Esophagus muscularis mucosa (tissue), 4 donors: ENCODE measurements around the gene OR6M1. TPM values are rescaled to one million over a fixed set of nuclear protein-coding genes. Genes with fewer than 3 reads are reported as not detected.

Experiments
- DNase-seq: peaks from one replicate; pipeline ENCODE4 v3.0.0-alpha.2; 2017; ENCODE audit errors: extremely low spot score
- H3K27ac ChIP-seq, 4 donors: fragments of 200-600 bp; sonication (generic); replicated peaks in 1 of 4; 1 replicate in 3 of 4; 2 replicates in 1 of 4; pipeline ENCODE4 v1.5.1; 2016 to 2019; ENCODE audit warnings: mild to moderate bottlenecking in 1 of 4
- H3K27me3 ChIP-seq, 4 donors: fragments of 200-600 bp; sonication (generic); one replicate each; pipeline versions ENCODE4 v1.5.1 to v1.6.0; 2016 to 2019
- H3K36me3 ChIP-seq, 4 donors: fragments of 200-600 bp; sonication (generic); one replicate each; pipeline ENCODE4 v1.5.1; 2016 to 2019
- H3K4me1 ChIP-seq, 4 donors: fragments of 200-600 bp; sonication (generic); one replicate each; pipeline ENCODE4 v1.5.1; 2016 to 2019
- H3K4me3 ChIP-seq, 4 donors: fragments of 200-600 bp; sonication (generic); 1 replicate in 2 of 4; 2 replicates in 2 of 4; pipeline ENCODE4 v1.5.1; 2016 to 2019; ENCODE audit warnings: mild to moderate bottlenecking in 4 of 4, moderate library complexity in 1 of 4
- H3K9me3 ChIP-seq, 4 donors: fragments of 200-600 bp; sonication (generic); 1 replicate in 3 of 4; 2 replicates in 1 of 4; pipeline ENCODE4 v1.5.1; 2016 to 2019
- CTCF ChIP-seq, 3 experiments: fragments of 200-600 bp in 2 of 3; fragments of 450-650 bp in 1 of 3; sonication (generic) in 2 of 3; IDR thresholded peaks; one replicate each; pipeline ENCODE4 v1.5.1; 2017 to 2019; ENCODE audit warnings: antibody characterized with exemption in 3 of 3, mild to moderate bottlenecking in 2 of 3, moderate library complexity in 1 of 3
- EP300 ChIP-seq: sonication (generic); formaldehyde crosslinking; IDR thresholded peaks from one replicate; pipeline ENCODE4 v1.6.1; 2017; ENCODE audit warnings: antibody characterized with exemption
- POLR2A ChIP-seq: fragments of 450-650 bp; IDR thresholded peaks from one replicate; pipeline ENCODE4 v1.6.1; 2017; ENCODE audit warnings: antibody characterized with exemption, moderate library complexity, mild to moderate bottlenecking, low read depth
- POLR2AphosphoS5 ChIP-seq, 2 donors: sonication (generic); formaldehyde crosslinking; IDR thresholded peaks; one replicate each; pipeline ENCODE4 v1.6.1; 2017; ENCODE audit warnings: antibody characterized with exemption in 2 of 2
- WGBS: methylation state at CpG from one replicate; pipeline ENCODE4 v1.1.5; 2018; 5-methylcytosine and 5-hydroxymethylcytosine counted together
- intact Hi-C: fragments of 100-400 bp; cut with DNase I; formaldehyde crosslinking; loops from one replicate; pipeline ENCODE4 v1.15.1; 2023
- total RNA-seq, 4 donors: library from RNA; depleted of rRNA; stranded (reverse); fragments of >200 nt; gene quantifications; one replicate each; pipeline versions ENCODE4 v1.1.0 to v1.2.1, GENCODE V29; 2016

Gene OR6M1
- total RNA-seq, 4 donors from 2014 or later, result not detected

- no peaks in the 10 kb centered on the region for H3K4me1 ChIP-seq
- no peaks in the 10 kb centered on the region for H3K9me3 ChIP-seq
- H3K27me3 ChIP-seq, result no peaks in the 10 kb centered on the region
- no peak overlapping the region for H3K27ac ChIP-seq
- no peak for TF ChIP-seq EP300
- TF ChIP-seq POLR2A, result no peak
- TF ChIP-seq POLR2AphosphoS5 (IDR thresholded peaks at IDR 0.05), result no peak
- no peak for TF ChIP-seq CTCF (IDR thresholded peaks at IDR 0.05)
- no peak for DNase-seq
- intact Hi-C loops, result no loop called here
- 25% methylated on average over 3 of the region's 3 CpGs for WGBS
- no peak overlapping the region for H3K4me3 ChIP-seq
- H3K36me3 ChIP-seq, result no peaks in the 10 kb centered on the region
Measured at GRCh38 chr11:123822599-123822998, 16.4 kb upstream of the OR6M1 start.

GRCh38 chr11:123822032-123822431, 15.9 kb upstream of the OR6M1 start:
- TF ChIP-seq EP300 (no peak), CTCF (IDR thresholded peaks at IDR 0.05) (no peak), POLR2A (no peak), POLR2AphosphoS5 (IDR thresholded peaks at IDR 0.05) (no peak)
- Histone ChIP-seq H3K27me3 (no peaks in the 10 kb centered on the region), H3K36me3 (no peaks in the 10 kb centered on the region), H3K4me3 (no peak overlapping the region), H3K9me3 (no peaks in the 10 kb centered on the region), H3K27ac (no peak overlapping the region), H3K4me1 (no peaks in the 10 kb centered on the region)
- no peak for DNase-seq
- intact Hi-C loops, result no loop called here
- 6% methylated on average over 2 of the region's 2 CpGs for WGBS

- Histone ChIP-seq H3K4me1 (no peaks in the 10 kb centered on the region), H3K36me3 (no peaks in the 10 kb centered on the region), H3K27me3 (no peaks in the 10 kb centered on the region), H3K9me3 (peaks cover 0 to 5% (median 0%) of the 10 kb centered on the region in 4 donors), H3K4me3 (no peak overlapping the region), H3K27ac (no peak overlapping the region)
- intact Hi-C loops, result no loop called here
- WGBS, result 87% methylated on average over 5 of the region's 5 CpGs
- no peak for TF ChIP-seq POLR2A
- TF ChIP-seq POLR2AphosphoS5 (IDR thresholded peaks at IDR 0.05), result no peak
- no peak for TF ChIP-seq EP300
- TF ChIP-seq CTCF (IDR thresholded peaks at IDR 0.05), result no peak
- DNase-seq, result no peak
Measured at GRCh38 chr11:123815122-123815521, 9.0 kb upstream of the OR6M1 start.

- H3K4me3 ChIP-seq, result no peak overlapping the region
- H3K4me1 ChIP-seq, result no peaks in the 10 kb centered on the region
- 30% methylated on average over 1 of the region's 1 CpG for WGBS
- no peaks in the 10 kb centered on the region for H3K9me3 ChIP-seq
- H3K27ac ChIP-seq, result no peak overlapping the region
- no peaks in the 10 kb centered on the region for H3K27me3 ChIP-seq
- no peak for DNase-seq
- H3K36me3 ChIP-seq, result no peaks in the 10 kb centered on the region
- TF ChIP-seq POLR2AphosphoS5 (IDR thresholded peaks at IDR 0.05) (no peak), CTCF (IDR thresholded peaks at IDR 0.05) (no peak), EP300 (no peak), POLR2A (no peak)
- intact Hi-C loops, result no loop called here
Measured at GRCh38 chr11:123801765-123802164, 4.4 kb downstream of the OR6M1 start.

- Histone ChIP-seq H3K27me3 (no peaks in the 10 kb centered on the region), H3K4me3 (no peak overlapping the region), H3K4me1 (no peaks in the 10 kb centered on the region), H3K27ac (no peak overlapping the region), H3K9me3 (no peaks in the 10 kb centered on the region), H3K36me3 (no peaks in the 10 kb centered on the region)
- TF ChIP-seq POLR2AphosphoS5 (IDR thresholded peaks at IDR 0.05) (no peak), POLR2A (no peak), EP300 (no peak), CTCF (IDR thresholded peaks at IDR 0.05) (no peak)
- intact Hi-C loops, result no loop called here
- no peak for DNase-seq
- 64% methylated on average over 3 of the region's 3 CpGs for WGBS
Measured at GRCh38 chr11:123800036-123800435, 6.1 kb downstream of the OR6M1 start.
